GM19328 (cell line): ENCODE results near the gene AKAP6.

Experiments used
- ATAC-seq: cut with Tn5 transposase; IDR thresholded peaks from one replicate; pipeline ENCODE4 v1.9.1; 2021; ENCODE audit warnings: mild to moderate bottlenecking, moderate library complexity; ENCODE audit not compliant: unreplicated experiment

Gene AKAP6

DNA sequence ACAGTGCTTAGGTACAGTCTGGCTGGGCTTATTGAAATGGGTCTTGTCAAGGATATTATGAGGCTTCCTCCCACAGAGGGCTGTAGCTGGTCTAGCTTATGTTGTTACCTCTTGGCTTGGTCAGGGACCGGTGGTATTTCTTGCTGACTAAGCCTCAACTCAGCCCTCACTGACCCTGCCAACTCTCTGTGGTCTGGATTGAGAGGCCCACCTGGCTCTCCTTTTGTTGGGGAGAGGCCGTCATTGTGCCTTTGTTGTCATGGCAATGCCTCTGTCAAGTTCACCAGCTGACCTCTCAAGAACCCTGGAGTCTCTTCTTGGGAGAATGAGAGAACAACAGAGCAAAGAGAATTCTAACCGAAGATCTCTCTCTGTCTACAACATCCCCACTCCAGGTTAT lies 364.0 kb downstream of the AKAP6 start:
- ATAC-seq, result no peak

- no peak for ATAC-seq
These were observed 365.8 kb downstream of the AKAP6 start for GRCh38 chr14:32694795-32695449.

GRCh38 chr14:32696325-32697091 lies 367.4 kb downstream of the AKAP6 start:
- ATAC-seq, result no peak

- no peak for ATAC-seq
These were observed 368.0 kb downstream of the AKAP6 start for GRCh38 chr14:32697114-32697513.

- no peak for ATAC-seq
These were observed 368.6 kb downstream of the AKAP6 start for GRCh38 chr14:32697704-32698103.

- ATAC-seq, result no peak
These were observed 369.7 kb downstream of the AKAP6 start for GRCh38 chr14:32698831-32699230.

DNA sequence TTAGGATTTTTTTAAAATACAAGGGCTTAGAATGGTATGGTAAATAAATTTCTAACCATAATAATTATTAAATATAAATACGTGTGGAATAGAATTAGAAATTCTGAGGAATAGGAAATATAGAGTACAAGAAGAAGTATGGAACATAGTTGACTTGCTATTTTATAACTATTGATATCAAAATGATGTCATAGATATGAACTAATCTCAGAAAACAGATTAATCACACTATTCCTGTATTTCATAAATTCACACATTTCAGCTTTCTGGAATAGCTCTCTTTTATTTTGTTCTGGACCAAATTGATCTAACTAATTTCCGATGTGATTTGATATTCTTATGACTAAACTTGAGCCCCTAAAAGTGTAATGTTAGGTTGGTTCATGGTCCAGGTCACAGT lies 372.4 kb downstream of the AKAP6 start:
- ATAC-seq, result no peak

DNA sequence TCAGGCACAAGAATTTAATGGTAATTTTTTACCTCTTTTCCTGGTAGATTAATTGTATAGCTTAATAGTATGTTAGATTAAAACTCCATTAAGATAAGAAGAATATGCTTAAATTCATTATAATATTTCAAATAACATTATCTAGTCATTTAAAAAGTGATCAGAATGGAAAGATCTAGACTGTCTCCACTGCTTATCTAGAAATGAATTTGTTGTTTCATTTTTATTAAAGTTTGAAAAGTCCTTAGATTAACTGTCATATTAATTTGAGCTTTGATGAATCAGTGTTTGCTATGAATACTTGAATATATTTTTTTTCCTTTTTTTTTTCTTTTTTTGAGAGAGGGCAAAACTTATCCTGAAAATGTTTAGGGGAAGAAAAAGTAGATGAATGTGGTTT lies 373.0 kb downstream of the AKAP6 start:
- ATAC-seq, result no peak

DNA sequence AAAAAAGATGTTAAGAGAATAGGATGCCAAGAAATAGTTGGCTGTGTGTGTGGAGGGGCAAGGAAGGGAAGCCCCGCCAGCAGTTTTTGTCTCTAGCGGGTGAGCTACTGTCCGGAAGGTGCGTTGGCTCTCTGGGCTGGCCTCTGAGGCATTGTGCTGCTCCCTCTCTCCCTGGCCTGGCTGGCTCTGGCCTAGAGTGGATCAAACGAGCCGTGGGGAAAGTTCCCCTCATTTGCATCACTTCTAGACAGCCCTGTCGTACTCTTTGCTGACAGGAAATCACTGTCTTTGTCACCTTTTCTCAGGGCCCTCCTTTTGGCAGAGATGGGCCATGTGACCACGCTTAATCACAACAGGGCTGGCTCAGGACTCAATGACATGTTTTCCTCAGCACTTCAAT lies 373.5 kb downstream of the AKAP6 start:
- ATAC-seq, result peak; percentile 82

DNA sequence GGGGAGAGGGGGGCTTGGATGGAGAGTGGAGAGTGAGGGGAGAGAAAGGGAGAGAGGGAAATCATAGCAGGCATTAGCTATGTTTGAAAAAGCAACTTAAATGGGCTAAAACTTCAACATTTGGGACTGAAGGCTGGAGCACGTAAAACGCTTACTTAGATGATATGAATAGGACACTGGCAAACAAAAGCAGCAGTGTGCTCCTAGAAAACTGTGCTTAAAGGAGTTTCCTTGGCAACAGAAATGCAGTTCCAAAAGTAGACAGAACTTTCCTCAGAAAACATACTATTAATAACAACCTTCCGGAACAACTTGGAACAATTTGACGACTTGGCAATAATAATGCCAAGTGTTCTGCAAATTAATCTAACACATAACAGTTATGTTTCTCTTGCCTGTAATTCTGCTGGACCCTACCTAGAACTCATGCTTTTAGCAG lies 374.1 kb downstream of the AKAP6 start:
- no peak for ATAC-seq

DNA sequence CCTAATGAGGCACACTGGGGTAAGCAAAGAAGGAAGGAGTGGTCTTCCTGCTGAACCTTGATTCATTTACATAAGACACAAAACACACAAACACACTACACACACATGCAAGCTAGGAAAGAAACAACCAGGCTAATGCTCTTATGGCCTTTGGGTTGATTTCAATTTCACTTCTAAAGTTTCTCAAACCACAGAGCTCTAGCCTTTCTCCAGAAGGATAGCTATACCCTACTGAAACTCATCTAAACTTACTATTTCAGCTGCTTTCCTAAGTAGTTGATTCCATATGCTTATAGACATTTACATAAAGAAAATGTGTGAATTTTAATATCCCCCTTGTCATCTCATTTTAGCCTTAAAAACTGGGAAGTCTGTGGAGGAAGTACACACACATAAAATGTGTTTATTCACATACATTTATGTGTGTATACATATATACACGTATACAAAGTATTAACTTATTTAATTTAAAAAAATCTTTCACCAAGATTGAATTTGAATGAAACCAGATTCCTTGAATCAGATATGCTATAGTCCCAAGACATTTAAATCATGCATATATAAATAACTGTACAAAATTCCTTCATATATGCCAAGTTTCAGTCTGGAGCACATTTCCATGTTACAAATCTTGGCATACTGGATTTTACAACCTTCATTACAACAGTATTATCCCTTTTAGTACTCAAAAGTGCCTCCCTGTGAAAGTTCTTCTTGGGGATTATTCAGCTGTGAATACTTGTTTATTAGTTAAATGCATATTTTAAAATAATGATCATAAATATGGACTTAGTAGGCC lies 377.8 kb downstream of the AKAP6 start:
- no peak for ATAC-seq

DNA sequence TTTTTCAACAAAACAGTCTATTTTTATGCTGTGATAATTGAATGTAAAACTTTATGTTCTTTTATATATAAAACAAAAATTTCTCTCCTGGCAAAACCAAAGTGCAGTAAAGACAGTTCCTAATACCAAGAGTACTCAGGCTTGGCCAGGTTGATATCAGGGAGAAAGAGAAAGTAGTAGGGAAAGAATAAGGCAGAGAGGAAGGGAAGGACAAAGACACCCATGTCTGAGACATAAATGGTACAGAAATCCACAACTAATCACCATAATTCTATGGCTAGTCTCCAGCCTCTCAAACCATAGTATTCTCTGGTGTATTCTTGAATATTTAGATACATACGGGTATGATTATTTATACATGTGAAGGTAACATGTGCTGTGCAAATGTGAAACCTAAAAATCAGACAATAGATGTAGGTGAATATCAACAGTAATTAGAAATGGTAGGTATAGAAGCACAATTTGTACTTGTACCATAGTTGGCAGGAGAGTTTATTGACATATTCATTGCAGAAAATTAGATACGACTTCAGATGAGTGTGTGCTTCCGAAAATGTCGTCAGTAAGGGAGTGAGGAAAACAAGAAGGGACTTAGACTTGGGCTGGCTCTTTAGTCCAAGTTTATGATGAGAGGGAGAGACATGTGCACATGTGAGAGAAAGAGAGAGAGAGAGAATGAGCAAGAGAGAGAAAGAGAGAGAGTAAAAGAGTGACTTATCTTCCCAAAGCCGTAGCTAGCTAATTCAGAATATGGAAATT lies 378.8 kb downstream of the AKAP6 start:
- no peak for ATAC-seq

- ATAC-seq, result no peak
These were observed 379.9 kb downstream of the AKAP6 start for GRCh38 chr14:32709027-32709426.

- no peak for ATAC-seq
These were observed 381.2 kb downstream of the AKAP6 start for GRCh38 chr14:32710231-32710671.

DNA sequence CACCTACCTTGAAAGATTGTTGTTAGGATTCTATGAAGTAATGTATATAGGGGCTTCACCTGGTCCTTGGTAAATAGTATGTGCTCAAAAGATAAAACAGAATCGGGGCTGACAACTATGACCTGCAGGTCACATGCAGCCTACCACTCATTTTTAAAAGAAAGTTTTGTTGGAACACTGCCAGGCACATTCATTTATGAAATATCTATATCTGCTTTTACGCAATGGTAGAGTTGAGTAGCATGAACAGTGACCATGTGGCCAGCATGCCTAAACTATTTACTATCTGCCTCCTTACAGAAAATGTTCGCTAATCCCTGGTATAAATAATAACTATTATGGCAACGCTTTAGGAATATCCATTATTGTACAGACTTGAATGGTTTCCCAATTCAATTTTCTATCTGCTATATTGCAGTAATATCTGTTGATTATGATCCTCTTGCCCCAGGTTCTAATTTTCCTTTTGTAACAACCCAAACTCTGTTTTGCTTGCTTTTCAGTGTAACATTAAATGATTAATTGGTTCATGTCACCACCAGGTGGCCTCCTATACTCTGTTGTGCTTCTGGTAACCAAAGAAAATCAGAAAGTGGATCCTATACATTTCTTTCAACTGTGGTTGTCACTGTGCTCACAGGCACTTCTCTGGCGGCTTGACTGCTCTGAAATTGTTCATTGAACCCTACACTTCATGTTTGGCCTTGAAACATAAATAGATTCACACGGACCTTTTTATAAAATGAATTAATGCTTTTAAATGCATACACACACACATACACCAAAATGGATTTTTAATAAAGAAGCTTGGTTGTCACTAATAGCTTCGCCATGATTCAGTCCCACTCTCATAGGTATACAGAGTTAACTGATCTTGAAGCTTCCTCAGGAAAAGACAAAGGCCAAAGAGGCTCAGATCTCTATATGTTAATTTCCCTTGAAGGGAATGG lies 381.9 kb downstream of the AKAP6 start:
- no peak for ATAC-seq

- ATAC-seq, result no peak
These were observed 384.8 kb downstream of the AKAP6 start for GRCh38 chr14:32713856-32714255.

- ATAC-seq, result no peak
These were observed 390.5 kb downstream of the AKAP6 start for GRCh38 chr14:32719601-32720000.

DNA sequence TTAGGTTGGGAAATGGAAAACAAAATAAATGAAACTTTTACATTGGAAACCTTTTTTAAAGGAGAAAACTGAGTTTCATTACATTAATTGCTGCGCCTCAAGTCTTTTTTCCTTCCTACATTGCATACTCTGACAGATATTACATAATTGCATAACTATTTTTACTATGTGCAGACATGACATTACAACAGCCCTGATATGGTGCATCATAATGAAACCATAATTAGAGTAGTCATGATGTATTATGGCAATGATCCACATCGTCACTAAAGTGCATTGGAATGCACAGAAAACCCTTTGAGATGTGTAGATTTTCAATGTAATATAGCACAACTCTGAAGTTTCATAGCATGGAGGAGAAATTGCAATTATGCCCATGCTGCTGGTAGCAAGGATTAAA lies 391.8 kb downstream of the AKAP6 start:
- ATAC-seq, result no peak

GRCh38 chr14:32722631-32723183 lies 393.6 kb downstream of the AKAP6 start:
- no peak for ATAC-seq
